Nephron progenitor cell (in vitro differentiated cells): ENCODE measurements around the gene RTN4IP1.

Experiments used
- DNase-seq: peaks from one replicate; pipeline ENCODE4 v3.0.0; 2021
- H3K27ac Mint-ChIP-seq: 2 replicates; pipeline ENCODE4 v1.8.0; 2021; ENCODE audit warnings: mild to moderate bottlenecking, moderate library complexity, mixed read lengths
- H3K27me3 Mint-ChIP-seq: 2 replicates; pipeline ENCODE4 v1.8.0; 2021; ENCODE audit warnings: mild to moderate bottlenecking, low read depth, mixed read lengths; ENCODE audit not compliant: poor library complexity
- H3K36me3 Mint-ChIP-seq: 2 replicates; pipeline ENCODE4 v1.8.0; 2021; ENCODE audit warnings: low read depth, mixed read lengths
- H3K4me1 Mint-ChIP-seq: 2 replicates; pipeline ENCODE4 v1.8.0; 2021; ENCODE audit warnings: mixed read lengths
- H3K4me3 Mint-ChIP-seq: 2 replicates; pipeline ENCODE4 v1.8.0; 2021; ENCODE audit warnings: mild to moderate bottlenecking, moderate library complexity, mixed read lengths
- H3K9me3 Mint-ChIP-seq: 2 replicates; pipeline ENCODE4 v1.8.0; 2021; ENCODE audit warnings: mild to moderate bottlenecking, moderate library complexity, mixed read lengths
- TF ChIP-seq, protein P1 (sequence below): fragments of 200-600 bp; sonication (generic); IDR thresholded peaks from 2 replicates; pipeline ENCODE4 v1.5.0; 2021; ENCODE audit warnings: antibody characterized with exemption

RTN4IP1 gene

DNA sequence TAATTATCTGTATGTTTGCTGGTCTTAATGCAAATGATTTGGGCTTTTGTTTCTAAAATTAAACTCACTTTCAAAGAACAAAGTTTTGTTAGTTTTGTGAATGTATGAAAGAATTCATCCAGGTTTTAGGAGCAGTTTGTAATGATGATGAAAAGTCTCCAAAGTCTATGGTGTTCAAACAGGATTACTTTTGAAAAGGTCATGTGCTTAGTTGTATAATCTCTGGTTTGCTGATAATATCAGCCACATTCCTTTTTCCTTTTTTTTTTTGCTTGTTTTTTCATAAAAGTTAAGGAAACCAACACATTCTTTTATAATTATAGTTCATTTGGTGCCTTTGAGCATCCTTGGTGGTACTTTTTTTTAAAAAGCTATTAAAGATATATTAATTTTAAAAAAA is 88.9 kb downstream of the RTN4IP1 start:
- no peak for DNase-seq
- Mint-ChIP-seq H3K27me3 (peaks cover 4% of the 10 kb centered on the region), H3K27ac (no peak overlapping the region), H3K36me3 (no peaks in the 10 kb centered on the region), H3K4me3 (no peak overlapping the region), H3K4me1 (peaks cover 12% of the 10 kb centered on the region), H3K9me3 (no peaks in the 10 kb centered on the region)
- TF ChIP-seq, protein P1, sequence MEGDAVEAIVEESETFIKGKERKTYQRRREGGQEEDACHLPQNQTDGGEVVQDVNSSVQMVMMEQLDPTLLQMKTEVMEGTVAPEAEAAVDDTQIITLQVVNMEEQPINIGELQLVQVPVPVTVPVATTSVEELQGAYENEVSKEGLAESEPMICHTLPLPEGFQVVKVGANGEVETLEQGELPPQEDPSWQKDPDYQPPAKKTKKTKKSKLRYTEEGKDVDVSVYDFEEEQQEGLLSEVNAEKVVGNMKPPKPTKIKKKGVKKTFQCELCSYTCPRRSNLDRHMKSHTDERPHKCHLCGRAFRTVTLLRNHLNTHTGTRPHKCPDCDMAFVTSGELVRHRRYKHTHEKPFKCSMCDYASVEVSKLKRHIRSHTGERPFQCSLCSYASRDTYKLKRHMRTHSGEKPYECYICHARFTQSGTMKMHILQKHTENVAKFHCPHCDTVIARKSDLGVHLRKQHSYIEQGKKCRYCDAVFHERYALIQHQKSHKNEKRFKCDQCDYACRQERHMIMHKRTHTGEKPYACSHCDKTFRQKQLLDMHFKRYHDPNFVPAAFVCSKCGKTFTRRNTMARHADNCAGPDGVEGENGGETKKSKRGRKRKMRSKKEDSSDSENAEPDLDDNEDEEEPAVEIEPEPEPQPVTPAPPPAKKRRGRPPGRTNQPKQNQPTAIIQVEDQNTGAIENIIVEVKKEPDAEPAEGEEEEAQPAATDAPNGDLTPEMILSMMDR, result no peak

DNA sequence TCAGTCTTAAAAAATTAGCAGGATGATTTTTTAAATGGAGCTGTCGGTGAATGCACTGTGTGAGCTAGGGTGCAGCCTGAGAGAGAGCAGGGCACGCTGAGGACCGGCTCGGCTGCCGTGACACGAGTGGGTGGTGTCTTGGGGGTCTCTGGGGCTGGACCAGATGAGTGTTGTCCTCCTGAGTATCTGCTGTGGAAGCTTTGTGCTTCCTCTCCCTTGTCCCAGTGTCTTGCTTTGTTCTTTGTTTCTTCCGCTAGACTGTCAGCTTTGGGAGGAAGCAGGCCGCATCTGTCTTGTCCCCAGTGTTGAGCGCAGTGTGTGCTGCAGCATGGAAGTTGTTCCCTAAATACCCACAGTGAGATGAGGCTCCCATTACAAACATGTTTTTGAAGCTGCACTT is 89.4 kb downstream of the RTN4IP1 start:
- Mint-ChIP-seq H3K27ac (no peak overlapping the region), H3K9me3 (no peaks in the 10 kb centered on the region), H3K36me3 (no peaks in the 10 kb centered on the region), H3K27me3 (peaks cover 4% of the 10 kb centered on the region), H3K4me1 (peaks cover 12% of the 10 kb centered on the region), H3K4me3 (no peak overlapping the region)
- DNase-seq, result no peak
- TF ChIP-seq, protein P1, result no peak

DNA sequence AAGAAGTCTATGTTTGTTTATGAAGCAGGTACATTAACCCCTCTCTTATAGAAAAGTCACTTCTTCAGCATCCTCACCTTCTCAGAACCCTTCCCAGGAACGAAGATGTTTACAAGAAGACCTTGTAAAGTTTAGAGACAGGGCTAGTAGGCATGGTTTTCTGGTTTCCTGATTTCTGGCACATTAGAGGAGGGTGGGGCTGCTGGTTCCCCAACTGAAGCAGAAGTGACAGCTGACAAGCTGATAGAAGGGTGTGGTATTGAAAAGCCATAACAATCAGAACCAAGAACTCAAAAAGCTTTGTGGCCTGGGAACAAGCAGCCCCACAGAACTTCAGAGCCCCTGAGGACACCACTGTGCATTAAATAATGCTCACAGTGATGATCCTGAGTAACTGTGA is 91.2 kb downstream of the RTN4IP1 start:
- H3K27ac Mint-ChIP-seq, result no peak overlapping the region
- H3K36me3 Mint-ChIP-seq, result no peaks in the 10 kb centered on the region
- TF ChIP-seq, protein P1, result no peak
- no peaks in the 10 kb centered on the region for H3K9me3 Mint-ChIP-seq
- H3K27me3 Mint-ChIP-seq, result peaks cover 4% of the 10 kb centered on the region
- peaks cover 12% of the 10 kb centered on the region for H3K4me1 Mint-ChIP-seq
- H3K4me3 Mint-ChIP-seq, result no peak overlapping the region
- no peak for DNase-seq

DNA sequence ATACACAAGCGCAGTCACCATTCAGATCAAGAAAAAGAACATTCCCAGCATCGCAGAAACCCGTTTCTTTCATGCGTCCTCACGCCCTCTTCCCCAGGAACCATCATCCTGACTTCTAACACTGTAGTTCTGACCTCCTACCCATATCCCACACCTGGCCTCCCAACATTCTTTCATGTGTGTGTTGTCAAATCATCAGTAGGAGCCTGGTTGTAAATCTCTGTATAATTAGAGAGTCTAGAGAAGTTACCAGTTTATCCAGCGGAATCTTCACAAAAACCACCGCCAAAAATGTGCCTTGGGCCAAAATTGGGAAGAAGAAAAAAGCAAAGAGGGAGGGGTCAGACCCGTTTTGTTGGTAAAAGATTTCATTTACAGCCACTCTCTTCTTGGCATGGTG is 91.6 kb downstream of the RTN4IP1 start:
- Mint-ChIP-seq H3K36me3 (no peaks in the 10 kb centered on the region), H3K4me1 (peaks cover 12% of the 10 kb centered on the region), H3K27me3 (peaks cover 4% of the 10 kb centered on the region), H3K9me3 (no peaks in the 10 kb centered on the region), H3K4me3 (no peak overlapping the region), H3K27ac (no peak overlapping the region)
- no peak for DNase-seq
- TF ChIP-seq, protein P1, result no peak

DNA sequence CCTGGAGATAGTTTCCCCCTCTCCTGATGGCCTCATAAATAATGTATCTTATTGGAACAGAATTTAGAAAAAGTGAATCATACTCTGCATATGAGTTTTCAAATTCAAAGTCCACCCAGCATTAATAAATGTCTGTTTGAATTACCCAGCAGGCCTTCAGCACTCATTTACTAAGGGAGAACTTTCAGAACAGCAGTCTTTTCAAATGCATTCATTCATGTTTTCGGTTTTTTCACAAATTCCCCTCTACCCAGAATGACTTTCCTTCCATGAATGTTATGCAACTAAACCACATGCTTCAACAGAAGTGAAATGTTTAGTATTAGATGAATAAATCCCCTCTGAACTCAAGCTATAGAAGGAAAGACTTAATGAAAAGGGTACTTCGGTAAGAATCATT is 92.4 kb downstream of the RTN4IP1 start:
- Mint-ChIP-seq H3K36me3 (no peaks in the 10 kb centered on the region), H3K9me3 (no peaks in the 10 kb centered on the region), H3K4me1 (peaks cover 12% of the 10 kb centered on the region), H3K27me3 (peaks cover 4% of the 10 kb centered on the region), H3K27ac (no peak overlapping the region), H3K4me3 (no peak overlapping the region)
- no peak for DNase-seq
- TF ChIP-seq, protein P1, result no peak

DNA sequence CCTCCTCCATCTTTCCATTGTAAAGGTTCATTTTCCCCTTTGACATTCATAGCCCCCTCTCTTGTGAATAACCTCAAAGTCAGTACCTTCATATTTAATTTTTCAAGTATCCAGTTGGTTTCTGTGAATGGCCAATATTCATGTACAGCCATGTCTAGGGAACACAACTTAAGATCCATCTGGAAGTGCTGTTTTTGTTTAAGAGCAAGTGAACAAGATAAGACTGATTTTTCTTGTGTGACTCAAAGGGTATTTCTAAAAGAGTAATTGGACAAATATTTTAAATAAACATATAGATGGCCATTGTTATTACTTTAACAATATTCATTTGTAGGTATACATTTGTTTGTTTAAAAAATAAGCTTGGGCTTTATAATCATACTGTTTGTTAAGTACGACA is 92.9 kb downstream of the RTN4IP1 start:
- Mint-ChIP-seq H3K36me3 (no peaks in the 10 kb centered on the region), H3K27ac (no peak overlapping the region), H3K9me3 (no peaks in the 10 kb centered on the region), H3K4me3 (no peak overlapping the region), H3K27me3 (peaks cover 4% of the 10 kb centered on the region), H3K4me1 (peaks cover 12% of the 10 kb centered on the region)
- DNase-seq, result no peak
- TF ChIP-seq, protein P1, result no peak
